GM21526 (cell line): ENCODE data around the gene PEF1.

ENCODE experiments used
- ATAC-seq: cut with Tn5 transposase; IDR thresholded peaks from one replicate; pipeline ENCODE4 v1.9.1; 2021; ENCODE audit warnings: moderate library complexity; ENCODE audit not compliant: unreplicated experiment, low FRiP score

Gene PEF1, protein sequence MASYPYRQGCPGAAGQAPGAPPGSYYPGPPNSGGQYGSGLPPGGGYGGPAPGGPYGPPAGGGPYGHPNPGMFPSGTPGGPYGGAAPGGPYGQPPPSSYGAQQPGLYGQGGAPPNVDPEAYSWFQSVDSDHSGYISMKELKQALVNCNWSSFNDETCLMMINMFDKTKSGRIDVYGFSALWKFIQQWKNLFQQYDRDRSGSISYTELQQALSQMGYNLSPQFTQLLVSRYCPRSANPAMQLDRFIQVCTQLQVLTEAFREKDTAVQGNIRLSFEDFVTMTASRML

DNA sequence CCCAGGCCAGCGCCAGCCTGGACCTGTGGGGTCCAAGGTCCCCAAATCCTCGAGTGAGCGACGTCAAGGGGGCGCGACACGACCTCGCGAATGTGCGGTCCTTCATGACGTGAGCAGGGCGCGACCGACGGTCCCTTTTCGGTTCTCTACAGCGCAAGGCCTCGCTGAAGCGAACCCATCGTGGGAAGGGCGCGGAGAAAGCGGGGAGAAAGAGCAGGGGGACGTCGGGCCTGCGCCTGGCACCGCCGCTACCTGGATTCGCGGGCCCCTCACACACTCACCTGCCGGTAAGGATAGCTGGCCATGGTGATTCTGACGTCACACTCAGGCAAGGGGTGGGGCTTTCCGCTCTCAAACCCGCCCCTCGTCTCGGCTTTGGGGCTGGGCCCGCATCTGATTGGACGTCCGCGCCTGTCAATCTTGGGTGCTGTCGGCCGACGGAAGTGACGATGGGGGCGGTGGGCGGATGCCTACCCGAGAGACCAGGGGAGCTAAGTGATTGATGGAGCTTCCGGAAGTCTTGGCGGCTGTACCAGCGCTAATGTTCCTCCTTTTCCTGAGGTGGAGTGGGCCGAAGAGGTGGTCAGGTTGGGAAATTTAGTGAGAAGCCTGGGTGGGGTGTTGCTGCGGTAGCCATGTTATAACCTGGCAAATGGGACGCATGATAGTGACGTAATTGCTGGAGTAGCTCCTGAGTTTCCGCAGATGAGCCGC is at the start of gene PEF1:
TSS of gene PEF1 (minus strand) at position 317 of the 714 bp plus-strand sequence. CDS start at position 305, 12 bp downstream.
- ATAC-seq = peak; percentile 89

DNA sequence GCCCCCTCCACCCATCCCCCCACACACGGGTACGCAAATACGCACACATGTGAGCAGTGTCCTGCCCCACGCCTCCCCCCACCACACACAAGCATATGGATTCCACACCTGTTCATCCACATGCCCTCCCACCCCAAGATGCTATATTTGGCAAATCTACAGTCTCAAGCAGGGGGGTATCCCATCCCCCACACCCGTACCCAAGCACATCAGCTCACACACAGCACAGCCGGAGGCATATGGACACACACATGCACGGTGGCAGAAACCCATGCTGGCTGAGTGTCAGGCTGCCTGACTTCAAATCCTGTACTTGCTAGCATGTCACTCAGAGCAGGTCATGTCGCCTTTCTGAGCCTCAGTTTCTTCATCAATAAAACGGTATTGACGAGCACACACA is 48.6 kb upstream of the PEF1 start:
- ATAC-seq = no peak

DNA sequence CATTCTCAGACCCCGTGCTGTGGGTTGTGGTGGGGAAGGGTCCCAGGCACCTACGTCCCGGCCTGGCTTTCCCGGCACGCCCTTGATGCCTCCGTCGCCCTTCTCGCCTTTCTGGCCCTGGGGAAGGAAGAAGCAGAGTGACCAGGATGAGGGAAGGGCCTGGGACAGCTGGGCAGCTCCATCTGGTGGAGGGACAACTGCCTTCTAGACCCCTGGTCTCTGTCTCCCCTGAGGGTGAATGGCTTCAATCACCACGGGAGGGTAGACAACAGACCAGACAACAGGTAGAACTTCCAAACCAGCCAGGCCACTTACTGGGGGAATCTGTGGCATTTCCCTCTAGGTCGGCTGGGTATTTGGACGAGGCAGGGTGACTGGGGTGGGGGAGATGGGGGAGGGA is 47.3 kb upstream of the PEF1 start:
- ATAC-seq = no peak

DNA sequence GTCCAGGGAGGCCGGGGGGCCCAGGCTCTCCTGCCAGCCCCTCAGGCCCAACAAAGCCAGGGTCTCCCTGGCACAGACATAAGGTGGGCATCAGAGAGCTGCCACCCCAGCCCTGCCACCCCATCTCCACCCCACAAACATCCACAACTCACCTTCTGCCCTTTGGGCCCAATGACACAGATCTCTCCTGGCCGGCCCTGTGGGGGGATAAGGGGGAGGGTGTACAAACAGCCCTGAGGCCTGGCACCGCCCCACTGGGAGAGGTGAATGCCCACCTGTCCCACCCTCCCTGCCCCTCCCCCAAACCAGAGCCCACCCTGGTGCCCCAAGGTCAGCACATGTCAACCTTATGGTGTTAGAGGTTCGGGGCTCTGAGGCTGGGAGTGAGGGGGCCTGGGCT is 46.8 kb upstream of the PEF1 start:
- no peak for ATAC-seq

DNA sequence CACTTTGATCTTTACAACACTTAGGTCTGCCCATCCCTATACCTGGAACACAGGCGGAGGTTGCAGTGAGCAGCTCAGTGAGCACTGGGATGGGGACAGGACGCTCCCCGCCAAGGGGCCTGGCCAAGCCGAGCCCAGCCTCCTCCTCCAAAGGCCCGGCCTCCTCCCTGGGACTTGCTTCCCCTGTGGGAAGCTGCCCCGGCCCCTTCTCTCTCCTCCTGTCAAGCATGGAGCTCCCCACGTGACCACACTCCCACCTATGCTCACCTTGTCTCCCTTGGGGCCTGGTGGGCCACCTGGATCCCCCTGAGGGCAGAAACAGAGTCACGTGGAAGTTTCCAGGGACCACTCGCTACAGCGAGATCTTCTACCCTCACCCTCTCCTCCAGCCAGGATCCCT is 46.2 kb upstream of the PEF1 start:
- ATAC-seq = no peak

DNA sequence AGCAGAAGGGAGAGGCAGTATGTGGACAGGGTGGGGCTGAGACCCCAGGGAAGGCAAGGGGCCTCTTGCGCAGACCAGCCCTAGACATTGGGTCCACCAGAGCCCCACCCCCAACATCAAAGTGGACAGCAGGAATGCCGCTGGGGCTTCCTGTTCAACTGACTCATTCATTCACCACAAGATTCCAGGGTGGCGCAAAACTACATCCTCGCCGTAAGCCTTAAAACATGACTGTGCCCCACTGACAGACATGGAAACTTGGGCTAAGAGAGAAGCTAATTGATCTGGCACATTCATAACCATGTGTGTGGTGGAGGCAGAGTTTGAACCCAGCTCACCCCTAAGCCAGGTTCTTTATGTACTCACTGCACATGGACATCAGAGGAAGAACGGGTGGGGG is 45.2 kb upstream of the PEF1 start:
- no peak for ATAC-seq

DNA sequence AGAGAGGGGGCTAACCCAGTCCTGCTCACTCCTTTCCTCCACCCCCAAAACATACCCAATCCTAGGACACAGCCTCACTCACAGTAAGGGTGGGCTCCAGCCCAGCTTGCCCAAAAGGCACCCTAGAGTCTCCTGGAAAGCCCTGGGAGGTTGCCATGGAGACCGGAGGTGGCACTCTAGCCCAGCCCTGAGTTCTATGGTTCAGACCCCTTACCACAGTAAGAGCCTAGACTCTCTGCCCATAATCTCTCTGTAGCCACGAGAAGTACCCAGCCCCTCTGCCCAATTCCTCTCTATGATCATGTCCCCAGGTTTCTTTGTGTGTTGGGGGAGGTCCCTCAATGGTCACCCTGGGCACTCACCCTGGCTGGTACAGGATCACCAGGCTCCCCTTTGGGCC is 44.7 kb upstream of the PEF1 start:
- ATAC-seq = no peak

DNA sequence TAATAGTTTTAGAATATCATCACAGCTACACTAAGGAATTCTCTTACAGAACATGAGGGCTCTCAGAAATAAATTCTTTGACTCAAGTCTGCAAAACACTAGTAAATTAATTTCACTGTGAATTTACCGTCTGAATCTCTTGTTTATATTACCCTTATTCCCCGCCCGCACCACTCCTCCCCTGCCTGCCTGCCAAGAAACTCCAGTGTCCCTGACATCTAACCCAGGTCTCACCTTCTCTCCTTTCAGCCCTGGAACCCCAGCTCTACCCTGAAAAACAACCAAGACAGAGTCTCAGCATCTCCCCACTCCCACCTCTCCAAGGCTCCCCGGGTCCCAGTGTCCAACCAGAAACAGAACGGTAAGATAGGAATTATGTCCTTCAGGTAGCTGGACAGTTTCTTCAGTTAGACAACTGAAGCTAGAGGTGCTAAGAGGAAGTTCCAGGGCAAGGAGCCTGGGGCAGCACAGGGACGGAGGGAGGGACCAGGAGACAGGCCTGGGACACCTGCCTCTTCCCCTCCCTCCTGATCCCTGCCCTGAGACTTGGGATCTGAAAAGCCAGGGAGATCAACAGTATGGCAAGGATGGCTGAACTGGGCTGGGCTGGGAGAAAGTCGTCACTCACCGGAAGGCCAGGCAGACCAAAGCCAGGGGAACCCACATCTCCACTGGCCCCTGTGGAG is 43.7 kb upstream of the PEF1 start:
- ATAC-seq = no peak

DNA sequence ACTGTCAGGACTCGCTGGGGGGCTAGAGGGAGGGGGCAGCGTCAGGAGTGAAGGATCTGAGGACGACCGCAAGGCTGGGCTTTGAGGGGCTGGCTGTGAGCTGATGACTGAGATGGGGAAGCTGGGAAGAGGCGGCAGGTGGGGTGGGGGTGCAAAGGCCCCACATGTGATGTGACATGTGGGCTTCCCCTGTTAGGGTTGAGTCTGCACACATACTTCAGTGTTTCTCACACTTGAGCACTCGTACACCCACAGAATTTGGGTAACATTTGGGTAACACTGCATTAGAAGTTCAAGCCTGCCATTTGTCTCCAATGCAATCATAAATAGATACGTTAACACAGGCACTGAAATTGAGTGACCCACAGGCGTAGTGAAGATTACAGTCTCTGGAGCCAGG is 42.9 kb upstream of the PEF1 start:
- no peak for ATAC-seq

DNA sequence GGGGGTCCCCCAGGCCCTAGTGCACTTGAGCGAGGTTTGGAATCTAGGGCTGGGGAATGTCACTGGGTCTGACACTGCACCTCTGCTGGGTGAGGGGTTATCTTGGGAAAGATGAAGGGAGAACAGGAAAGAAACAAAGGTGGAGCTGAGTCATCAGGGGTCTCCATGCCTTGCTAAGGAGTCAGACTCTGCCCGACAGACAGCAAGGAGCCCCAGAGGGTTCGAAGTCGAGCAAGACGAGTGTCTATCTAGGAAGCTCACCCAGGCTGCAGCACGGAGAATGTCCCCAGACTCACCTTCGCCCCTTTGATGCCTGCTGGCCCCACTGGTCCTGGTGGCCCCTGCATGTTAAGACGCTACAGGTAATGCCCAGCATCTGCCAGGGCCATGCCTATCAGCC is 41.1 kb upstream of the PEF1 start:
- no peak for ATAC-seq

DNA sequence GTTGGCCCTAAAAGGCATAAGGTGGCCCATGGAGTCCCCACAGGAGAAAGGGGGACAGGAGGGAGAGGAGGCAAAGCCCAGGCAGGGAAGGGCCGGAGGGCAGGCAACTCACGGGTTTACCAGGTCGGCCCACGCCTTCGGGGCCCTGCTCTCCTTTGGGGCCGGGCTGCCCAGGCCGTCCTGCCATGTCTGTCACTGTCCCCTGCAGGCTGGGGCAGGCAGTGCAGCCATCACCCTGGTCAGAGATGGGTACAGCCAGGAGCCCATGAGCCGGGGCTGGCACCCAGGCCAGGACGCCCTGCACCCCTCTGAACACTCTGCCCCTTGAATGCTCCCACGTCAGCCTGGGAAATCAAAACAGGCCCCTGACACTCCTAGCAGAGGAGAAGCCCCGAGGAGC is 39.3 kb upstream of the PEF1 start:
- no peak for ATAC-seq

DNA sequence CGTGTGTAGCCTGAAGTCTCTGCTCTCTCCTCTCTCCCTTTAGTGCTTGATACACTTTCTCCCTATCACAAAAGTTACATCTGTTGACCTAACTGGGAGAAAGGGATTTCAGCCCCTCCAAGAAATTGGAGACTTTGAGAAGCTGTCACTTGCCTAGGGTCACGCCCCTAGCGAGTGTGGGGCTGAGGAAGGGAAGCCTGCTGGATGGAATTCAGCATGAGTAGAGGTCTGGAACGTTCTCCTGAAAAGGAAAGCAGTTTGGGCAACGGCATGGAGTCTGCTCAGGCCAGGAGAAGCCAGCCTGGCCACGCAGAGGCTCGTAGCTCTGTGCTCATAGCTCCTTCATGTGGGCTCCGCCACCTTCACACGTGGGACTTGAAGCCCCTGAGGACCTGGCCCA is 36.7 kb upstream of the PEF1 start:
- no peak for ATAC-seq

DNA sequence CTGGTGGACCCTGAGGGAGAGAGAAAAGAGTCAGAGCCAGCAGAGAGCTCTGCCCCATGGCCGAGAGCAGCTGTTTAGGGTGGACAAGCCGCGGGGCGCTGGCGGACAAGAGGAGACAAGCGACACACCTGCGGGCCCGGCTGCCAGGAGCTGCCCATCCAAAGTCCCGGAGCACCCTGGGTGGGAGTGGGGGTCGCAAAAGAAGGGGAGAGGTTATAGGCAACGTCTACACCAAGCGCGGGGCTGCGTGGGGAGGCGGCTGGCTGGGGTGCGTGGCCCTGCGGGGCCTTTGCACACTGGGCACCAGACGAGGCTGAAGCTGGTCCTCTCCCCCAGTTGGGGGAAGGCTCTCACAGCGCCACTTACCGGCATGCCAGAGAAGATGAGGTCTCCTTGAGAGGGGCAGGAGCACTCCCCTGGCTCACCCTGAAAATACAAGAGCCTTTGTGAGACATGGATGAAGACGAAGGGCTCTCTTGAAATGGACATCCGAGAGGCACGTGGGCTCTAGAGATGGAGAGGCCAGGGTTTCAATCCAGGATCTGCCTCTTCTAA is 35.1 kb upstream of the PEF1 start:
- no peak for ATAC-seq

DNA sequence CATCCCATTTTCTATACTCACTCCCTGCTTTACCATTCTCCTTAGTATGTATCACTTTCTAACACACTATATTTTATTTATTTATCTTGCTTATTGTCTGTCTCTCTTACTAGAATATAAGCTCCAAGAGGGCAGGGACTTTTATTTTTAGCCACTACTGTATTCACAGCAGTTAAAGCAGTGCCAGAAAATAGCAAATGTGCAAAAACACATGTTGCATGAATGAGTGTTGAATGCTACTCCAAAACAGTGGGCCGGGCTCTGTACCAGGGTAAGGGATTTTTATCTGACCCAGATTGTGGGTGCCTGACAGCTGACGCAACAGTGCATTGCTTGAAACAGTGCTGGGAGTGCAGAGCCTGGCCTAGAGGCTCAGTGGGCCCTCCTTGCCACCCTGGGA is 34.4 kb upstream of the PEF1 start:
- no peak for ATAC-seq

DNA sequence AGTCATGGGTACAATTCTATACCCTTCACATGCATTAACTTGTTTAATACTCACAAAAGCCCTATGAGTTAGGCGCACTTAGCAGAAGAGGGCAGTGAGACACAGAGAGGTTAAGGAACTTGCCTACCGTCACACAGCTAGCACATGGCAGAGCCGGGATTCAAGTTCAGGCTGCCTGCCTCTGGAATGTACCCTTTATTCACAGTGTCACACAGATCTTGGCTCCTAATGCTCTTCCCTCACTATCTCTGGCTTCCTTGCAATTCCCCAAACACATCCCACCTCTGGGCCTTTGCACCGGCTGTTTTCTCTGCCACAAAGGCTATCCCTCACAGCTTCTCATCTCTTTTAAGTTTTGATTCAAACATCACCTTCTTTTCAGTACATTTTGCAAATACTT is 34.0 kb upstream of the PEF1 start:
- ATAC-seq = no peak

DNA sequence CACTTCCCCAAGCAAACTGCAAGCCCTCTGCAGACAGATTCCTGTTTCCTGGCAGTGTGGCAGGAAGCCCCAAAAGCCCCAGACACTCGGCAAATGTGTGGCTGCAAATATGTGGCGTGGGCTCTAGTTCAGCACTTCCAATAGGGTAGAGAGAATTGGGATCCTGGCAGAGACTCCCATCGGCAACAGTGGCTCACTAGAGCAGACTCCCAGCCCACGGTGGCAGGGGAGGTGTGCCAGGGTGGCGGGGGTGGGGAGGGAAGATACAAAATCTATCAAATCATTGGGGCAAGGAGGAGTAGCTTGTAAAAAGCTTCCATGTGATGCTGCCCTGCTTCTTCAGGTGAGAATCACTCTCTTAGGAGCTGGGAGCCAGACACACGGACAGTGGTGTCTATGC is 33.3 kb upstream of the PEF1 start:
- no peak for ATAC-seq

DNA sequence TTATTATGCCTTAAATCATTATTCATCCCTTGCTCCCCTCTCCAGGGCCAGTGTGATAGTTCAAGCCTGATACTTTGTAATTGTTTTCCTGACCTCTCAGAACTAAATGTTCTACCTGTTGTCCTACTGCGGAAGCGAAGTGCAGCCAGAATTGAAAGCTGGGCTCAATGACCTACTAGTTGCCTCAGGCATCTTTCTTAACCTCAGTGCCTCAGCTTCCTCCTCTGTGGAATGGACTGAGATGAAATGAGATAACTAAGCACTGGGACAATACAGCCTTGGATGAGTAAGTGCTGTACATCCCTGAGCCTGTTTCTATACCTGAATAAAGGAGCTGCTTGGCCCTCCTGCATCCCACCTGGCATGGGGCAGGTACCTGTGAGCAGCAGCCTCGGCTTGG is 32.7 kb upstream of the PEF1 start:
- ATAC-seq = no peak

DNA sequence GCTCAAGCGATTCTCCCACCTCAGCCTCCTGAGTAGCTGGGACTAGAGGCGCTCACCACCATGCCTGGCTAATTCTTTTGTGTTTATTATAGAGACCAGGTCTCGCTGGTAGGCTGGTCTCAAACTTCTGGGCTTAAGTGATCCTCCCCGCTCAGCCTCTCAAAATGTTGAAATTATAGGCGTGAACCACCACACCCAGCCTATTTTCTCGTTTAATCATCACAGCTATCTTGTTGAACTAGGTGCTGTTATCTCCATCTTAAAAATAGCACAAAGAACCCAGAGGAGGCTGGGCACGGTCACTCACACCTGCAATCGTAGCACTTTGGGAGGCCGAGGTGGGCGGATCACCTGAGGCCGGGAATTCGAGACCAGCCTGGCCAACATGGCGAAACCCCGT is 31.1 kb upstream of the PEF1 start:
- ATAC-seq = no peak

DNA sequence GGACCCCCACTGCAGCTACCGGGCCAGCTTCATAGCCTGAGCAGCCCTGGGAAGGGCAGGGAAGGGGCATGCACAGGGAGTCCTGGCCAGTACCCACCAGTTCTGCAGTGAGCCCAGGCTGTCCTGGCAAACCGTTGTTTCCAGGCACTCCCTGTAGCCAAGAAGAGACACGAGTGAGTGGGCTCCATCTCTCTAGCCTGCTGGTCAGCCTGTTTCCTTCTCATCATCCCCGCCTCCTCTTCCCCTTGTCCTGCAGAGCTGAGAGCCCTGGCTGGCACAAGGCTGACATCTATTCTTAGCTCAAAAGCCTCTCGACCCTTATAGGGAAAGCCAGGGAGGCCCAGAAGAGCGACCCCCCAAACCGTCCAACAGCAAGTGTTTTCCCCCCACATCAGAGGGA is 30.5 kb upstream of the PEF1 start:
- ATAC-seq = no peak

DNA sequence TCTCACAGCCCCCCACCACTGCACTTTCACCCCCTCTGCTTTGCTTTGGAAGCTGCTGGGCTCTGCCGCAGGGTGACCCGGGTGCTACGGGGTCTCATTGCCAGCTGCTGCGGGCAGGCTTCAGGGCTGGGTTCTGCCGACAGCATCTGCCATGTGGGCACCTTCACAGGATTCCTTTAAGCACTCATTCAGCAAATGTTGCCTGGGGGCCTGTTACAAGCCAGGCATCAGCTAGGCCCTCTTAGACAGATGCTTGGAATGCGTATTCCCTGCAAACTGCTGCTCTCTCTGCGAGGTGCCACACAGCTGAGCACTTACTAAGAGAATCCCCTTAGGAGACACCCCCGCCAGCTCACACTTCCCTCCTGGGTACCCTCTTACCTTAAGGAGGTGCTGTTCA is 29.9 kb upstream of the PEF1 start:
- ATAC-seq = no peak

DNA sequence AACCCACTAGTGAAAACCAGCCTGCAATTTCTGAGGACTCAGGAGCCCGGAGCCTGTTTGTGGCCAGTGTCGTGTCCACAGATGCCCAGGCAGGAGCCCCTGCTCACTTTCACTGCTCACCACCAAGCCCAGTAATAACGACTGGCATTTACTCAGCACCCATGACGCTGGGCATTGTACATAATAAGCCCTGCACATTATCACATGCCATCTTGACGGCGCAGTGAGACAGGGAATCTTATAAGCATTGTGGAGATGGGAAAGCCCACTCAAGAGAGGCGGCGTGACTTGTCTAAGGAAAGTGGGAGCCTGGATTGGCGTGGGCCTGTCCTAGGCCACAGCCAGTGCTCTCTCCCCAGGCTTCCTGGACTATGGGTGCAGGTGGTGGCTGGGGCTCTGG is 28.8 kb upstream of the PEF1 start:
- ATAC-seq = no peak

DNA sequence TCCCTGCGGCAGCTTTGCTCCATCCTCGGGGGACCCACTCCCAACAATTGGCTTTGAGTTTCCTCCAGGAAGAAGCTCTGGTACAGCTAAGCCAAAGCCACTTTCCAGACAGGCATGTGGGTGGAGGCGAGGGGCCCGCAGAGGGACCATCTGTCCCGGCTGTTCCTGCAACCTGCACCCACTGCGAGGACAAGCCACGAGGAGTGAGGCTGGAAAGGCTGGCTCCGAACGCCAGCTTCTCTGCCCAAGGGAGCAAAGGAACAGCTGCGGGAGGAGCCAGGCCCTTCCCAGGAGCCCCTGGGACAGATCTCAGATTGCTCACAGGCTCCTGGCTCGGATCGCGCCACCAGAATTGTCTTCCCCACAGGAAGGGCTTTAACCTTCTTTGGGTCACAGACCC is 28.3 kb upstream of the PEF1 start:
- ATAC-seq = no peak
